ENCODE results near the gene PSRC1. TPM values are rescaled to one million over a fixed set of nuclear protein-coding genes. Genes with fewer than 3 reads are reported as not detected.
"Not testable (repeated sequence)": the region's sequence is repeated elsewhere in the genome, so short reads cannot be mapped to it uniquely, and the experiment has no call there.

Gene PSRC1
- total RNA-seq, 4 donors from 2014 or later: 2.3 to 13.1 (median 8.7) TPM

DNA sequence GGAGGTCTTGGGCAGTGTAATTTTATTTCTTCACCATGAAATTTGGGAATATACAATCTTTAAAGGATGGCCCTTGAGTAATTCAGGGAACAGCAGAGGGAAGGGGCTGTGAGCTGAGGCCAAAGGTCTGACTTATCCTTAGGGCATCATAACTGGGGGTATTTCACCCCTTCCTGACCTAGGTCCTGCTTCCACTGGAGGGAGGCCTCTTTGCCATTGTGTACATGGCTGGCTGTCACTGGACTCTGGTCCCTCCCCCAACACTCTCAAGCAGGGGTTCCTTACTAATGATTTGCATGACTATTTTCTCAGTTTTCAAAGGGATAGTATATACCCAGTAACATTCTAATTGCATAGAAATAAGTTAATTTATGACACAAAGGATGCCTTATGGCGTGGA lies 7.2 kb upstream of the PSRC1 start:
- WGBS, 2 donors: 79 to 89% methylated on average over 1 of the region's 1 CpG
- Histone ChIP-seq H3K36me3 (no peaks in the 10 kb centered on the region), H3K4me3 (no peak overlapping the region), H3K27ac (no peak overlapping the region), H3K9me3 (no peaks in the 10 kb centered on the region), H3K27me3 (peaks cover 0 to 2% (median 0%) of the 10 kb centered on the region in 4 donors), H3K4me1 (no peaks in the 10 kb centered on the region)
- TF ChIP-seq CTCF (IDR thresholded peaks at IDR 0.05) (no peak), POLR2A (IDR thresholded peaks at IDR 0.05) (no peak)
- intact Hi-C loops (cut with DNase I): no loop called here
- no peak for DNase-seq

DNA sequence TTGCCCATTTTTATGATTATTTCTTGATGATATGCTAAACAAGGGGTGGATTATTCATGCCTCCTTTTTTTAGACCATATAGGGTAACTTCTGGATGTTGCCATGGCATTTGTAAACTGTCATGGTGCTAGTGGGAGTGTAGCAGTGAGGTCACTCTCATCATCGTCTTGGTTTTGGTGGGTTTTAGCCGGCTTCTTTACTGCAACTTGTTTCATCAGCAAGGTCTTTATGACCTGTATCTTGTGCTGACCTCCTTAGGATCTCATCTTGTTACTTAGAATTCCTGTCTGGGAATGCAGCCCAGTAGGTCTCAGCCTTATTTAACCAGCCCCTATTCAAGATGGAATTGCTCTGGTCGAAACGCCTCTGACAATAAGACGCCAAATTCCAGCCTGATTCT lies 3.8 kb upstream of the PSRC1 start:
- H3K9me3 ChIP-seq; intact Hi-C loops (cut with DNase I); H3K27me3 ChIP-seq; H3K36me3 ChIP-seq; H3K4me3 ChIP-seq; DNase-seq; H3K27ac ChIP-seq: not testable (repeated sequence)
- 84 to 88% methylated on average over 3 to 5 of the region's 5 CpGs for WGBS, 2 donors
- H3K4me1 ChIP-seq: peaks cover 11 to 24% (median 11%) of the 10 kb centered on the region in 3 donors

DNA sequence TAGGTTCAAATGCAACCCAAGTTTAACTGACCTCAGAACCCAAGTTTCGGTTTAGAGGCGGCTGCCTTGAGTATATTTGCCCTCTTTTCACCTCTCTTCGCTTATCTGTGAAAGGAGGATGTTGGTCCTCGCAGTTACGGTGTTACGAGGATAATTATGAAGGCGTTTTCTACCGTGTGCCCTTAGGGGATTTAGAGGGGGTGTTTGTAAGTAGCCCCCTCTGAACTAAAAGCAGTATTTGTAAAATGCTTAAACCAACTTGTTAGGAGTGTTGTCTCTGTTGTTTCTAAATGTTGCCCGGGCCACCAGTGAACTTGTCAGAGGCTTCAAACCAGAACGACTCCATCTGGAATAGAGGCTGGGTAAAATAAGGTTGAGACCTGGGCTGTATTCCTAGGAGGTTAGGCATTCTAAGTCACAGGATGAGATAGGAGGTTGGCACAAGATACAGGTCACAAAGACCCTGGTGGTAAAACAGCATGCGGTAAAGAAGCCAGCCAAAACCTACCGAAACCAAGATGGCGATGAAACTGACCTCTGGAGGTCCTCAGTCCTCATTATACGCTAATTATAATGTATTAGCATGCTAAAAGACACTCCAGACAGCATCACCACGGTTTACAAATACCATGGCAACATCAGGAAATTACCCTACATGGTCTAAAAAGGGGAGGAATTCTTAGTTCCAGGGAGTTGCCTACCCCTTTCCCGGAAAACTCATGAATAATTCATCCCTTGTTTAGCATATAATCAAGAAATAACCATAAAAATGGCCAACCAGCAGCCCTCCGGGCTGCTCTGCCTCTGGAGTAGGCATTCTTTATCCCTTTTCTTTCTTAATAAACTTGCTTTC lies 1.0 kb upstream of the PSRC1 start:
- peak overlapping the region; percentile 79 to 92 (median 92) for H3K27ac ChIP-seq
- H3K27me3 ChIP-seq: no peaks in the 10 kb centered on the region
- H3K4me1 ChIP-seq: peaks cover 14 to 43% (median 15%) of the 10 kb centered on the region in 3 donors
- intact Hi-C loops (cut with DNase I): no loop called here
- no peak for DNase-seq
- peak overlapping the region; percentile 41 to 75 (median 69) for H3K4me3 ChIP-seq
- TF ChIP-seq POLR2A (IDR thresholded peaks at IDR 0.05): no peak
- TF ChIP-seq CTCF (IDR thresholded peaks at IDR 0.05): no peak
- peaks cover 0 to 17% (median 0%) of the 10 kb centered on the region in 3 donors for H3K36me3 ChIP-seq
- 44 to 48% methylated on average over 16 to 17 of the region's 17 CpGs for WGBS, 2 donors
- H3K9me3 ChIP-seq: no peaks in the 10 kb centered on the region

DNA sequence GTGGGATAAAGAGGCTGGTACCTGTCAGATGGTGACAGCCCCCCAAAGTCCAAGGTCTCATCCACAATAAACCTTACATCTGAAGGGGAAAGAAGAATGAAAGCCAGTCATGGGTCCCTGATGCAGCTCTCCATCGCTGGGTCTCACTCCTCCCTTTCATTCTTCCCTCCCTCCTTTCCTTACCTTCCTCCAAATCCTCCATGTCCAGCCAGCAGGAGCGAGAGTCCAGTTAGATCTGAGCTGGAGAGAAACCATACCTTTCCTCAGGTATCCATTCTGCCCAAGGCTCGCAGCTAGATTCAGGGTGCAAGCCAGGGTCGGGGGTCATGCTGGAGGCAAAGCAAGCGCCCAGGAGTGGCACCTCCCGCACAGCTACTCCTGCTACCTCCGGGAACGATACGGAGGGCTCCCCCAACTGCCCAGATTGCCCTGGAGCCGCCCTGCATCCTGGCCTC lies 421 bp downstream of the PSRC1 start:
- H3K9me3 ChIP-seq: no peaks in the 10 kb centered on the region
- intact Hi-C loops (cut with DNase I): no loop called here
- H3K4me1 ChIP-seq: peaks cover 14 to 51% (median 19%) of the 10 kb centered on the region in 3 donors
- H3K27ac ChIP-seq: peak overlapping the region; percentile 79 to 92 (median 92)
- WGBS, 2 donors: 1 to 32% methylated on average over 3 to 7 of the region's 10 CpGs
- TF ChIP-seq CTCF (IDR thresholded peaks at IDR 0.05) (no peak), POLR2A (IDR thresholded peaks at IDR 0.05) (no peak)
- peaks cover 0 to 25% (median 0%) of the 10 kb centered on the region in 3 donors for H3K36me3 ChIP-seq
- no peaks in the 10 kb centered on the region for H3K27me3 ChIP-seq
- DNase-seq: no peak
- peak overlapping the region; percentile 41 to 75 (median 69) for H3K4me3 ChIP-seq

DNA sequence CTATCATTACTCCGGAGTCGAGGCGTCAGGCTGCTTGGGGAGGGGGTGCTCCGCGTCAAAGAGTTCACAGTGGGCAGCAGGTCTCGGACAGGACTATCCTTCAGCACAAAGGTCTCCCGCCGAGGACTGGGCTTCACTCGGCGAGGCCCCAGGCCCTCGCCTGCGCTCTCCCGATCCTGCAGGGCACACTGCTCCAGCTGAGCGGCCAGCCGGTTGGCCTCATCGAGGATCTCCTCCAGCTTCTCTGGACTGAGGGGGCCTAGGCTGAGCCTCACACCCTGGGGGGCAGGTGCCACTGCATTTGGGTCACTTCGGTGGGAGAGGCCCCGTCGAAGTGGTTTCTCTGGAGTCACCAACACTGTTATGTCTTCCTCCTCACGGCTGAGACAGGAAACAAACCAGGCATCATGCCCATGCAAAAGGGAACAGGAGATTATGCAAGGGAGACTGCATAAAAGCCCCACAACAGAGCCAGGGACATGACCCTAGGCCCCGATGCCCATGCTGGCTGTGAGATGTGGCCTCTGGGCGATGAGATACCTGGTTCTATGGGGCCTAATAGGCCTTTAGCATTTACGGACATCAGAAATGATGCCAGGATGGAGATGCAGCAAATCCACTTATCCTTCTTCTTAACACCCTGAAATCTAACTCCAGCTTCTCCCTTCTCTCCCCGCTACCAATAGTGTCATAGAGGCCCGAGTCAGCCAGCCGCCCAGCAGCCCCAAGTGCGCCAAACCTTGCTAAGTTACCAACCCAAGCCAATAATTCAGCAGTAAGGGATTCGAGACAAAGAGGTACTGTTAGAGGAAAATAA lies 1.1 kb downstream of the PSRC1 start:
- no peaks in the 10 kb centered on the region for H3K9me3 ChIP-seq
- 35 to 40% methylated on average over 6 to 8 of the region's 28 CpGs for WGBS, 2 donors
- no peak for TF ChIP-seq POLR2A (IDR thresholded peaks at IDR 0.05)
- TF ChIP-seq CTCF (IDR thresholded peaks at IDR 0.05): no peak
- no peak for DNase-seq
- H3K4me1 ChIP-seq: peaks cover 14 to 58% (median 25%) of the 10 kb centered on the region in 3 donors
- H3K27ac ChIP-seq: peak overlapping the region; percentile 79 to 92 (median 92)
- intact Hi-C loops (cut with DNase I): no loop called here
- peaks cover 0 to 25% (median 0%) of the 10 kb centered on the region in 3 donors for H3K36me3 ChIP-seq
- H3K4me3 ChIP-seq: peak overlapping the region; percentile 41 to 75 (median 69)
- H3K27me3 ChIP-seq: no peaks in the 10 kb centered on the region
